SK-N-MC (cell line): ENCODE results near the gene SLC35D2.

Experiments used
- EZH2 ChIP-seq: fragments of 200-600 bp; sonication (generic); IDR thresholded peaks from one replicate; pipeline ENCODE4 v1.6.1; 2017; ENCODE audit warnings: antibody characterized with exemption
- POLR2AphosphoS5 ChIP-seq: IDR thresholded peaks from 2 replicates; pipeline ENCODE4 v1.6.1; 2012; ENCODE audit warnings: mild to moderate bottlenecking, low read depth, low read length, borderline replicate concordance

DNA sequence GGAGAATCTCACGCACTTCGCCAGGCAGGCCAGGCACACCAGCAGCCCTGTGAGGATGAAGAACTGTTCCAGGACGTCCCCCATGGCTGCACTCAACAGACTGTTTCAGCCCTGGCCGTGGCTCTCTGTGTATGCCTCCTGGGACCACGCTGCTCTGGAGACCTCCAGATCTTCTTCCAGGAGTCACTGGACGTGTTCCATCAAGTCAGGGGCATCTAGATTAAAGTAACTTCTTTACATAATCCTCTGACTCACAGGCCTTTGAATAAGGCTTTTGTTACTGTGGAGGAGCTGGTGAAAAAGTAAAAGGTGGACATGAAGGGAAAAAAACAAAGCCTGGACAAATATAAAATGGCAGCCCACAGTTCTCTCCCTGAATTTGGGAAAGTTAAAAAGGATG is 81.5 kb downstream of the SLC35D2 start, which contains the start of gene HSD17B3:
- TF ChIP-seq POLR2AphosphoS5 (no peak), EZH2 (no peak)
